22Rv1 (cell line): ENCODE results near the gene NEDD4L.

Experiments used
- CTCF ChIP-seq: fragments of 450-650 bp; IDR thresholded peaks from 2 replicates; pipeline ENCODE4 v1.5.1; 2017; ENCODE audit warnings: mild to moderate bottlenecking
- ZFX ChIP-seq: fragments of 450-650 bp; IDR thresholded peaks from 2 replicates; pipeline ENCODE4 v1.6.1; 2017; ENCODE audit warnings: antibody characterized with exemption, borderline replicate concordance

- TF ChIP-seq CTCF (no peak), ZFX (no peak)
Measured at GRCh38 chr18:58076052-58076451, 32.0 kb downstream of the NEDD4L start.
